ENCODE data around the gene MAML2.

The MAML2 gene

GRCh38 chr11:96265220-96265737 is 77.7 kb downstream of the MAML2 start:
- DNase-seq = no peak

DNA sequence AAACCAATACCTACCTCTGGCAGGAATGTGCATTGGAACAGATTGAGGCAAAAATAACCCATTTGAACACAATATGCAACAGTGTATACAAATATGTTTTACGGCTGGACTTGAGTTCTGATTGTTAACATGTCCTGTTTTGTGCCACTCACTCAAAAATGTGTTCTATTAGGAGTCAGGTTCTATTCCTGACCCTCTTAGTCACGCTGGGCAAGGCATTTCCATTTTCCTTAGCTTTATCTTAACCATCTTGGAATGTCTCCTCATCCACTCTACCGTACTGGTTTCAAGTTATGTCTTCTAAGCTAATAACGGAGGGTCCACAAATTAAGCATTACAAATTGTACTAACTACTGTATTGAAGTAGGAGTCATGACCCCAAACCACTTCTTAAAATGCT is 78.6 kb downstream of the MAML2 start:
- DNase-seq = no peak

- DNase-seq = peak; percentile 44
Measured at GRCh38 chr11:96263238-96263763, 79.7 kb downstream of the MAML2 start.

GRCh38 chr11:96260532-96260931 is 82.5 kb downstream of the MAML2 start:
- DNase-seq = no peak

DNA sequence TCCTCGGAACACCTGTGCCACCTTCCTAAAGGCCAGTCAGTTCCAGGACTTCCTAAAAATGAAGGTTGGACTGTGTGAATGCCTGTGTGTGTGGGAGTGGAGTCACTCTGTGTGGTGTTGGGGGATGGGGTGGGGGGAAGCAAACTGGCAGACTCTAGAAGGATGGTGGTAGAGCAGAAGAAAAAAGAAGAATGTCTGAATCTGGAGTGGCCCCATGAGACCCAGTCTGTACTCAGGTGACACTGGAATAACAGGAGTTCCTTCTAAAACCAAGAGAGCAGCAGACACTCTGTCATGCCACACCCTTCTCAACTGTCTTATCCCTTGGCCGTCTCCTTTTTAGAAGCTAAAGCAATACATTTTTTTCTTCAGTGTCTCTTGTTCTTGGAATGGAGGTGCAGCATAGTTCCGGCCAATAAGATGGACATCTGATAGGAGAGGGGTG is 82.9 kb downstream of the MAML2 start:
- DNase-seq = no peak

DNA sequence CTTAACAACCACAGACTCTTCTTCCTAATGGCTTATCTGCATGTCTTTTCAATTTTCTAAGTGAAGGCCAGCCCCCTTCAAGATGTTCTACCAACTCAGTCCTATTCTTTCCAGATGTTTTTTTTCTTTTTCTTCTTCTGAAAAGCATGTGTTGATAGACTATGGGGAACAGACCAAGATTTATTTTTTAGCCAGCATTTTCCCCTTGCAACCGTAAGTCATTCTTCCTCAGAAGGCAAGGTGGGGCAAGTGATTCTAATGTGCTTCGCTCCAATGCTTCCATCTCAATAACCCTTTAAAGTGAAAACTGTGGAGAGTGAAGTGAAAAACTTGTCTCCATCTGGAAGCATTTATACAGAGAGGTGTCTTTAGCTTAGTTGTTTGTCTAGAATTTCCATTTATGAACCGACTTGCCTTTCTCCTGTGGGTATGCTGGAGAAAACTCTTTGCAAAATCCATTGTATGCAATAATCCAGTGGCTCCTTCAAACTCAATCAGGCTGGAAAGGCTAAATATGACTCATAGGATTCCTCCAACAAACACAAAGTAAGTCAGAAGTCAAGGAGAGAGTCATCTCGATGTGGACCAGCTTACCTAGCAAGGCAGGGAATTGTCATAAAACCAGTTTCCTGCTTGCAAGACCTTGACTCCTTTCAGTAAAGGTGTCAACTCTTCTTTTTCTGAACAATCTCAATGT is 83.7 kb downstream of the MAML2 start:
- peak; percentile 49 for DNase-seq

DNA sequence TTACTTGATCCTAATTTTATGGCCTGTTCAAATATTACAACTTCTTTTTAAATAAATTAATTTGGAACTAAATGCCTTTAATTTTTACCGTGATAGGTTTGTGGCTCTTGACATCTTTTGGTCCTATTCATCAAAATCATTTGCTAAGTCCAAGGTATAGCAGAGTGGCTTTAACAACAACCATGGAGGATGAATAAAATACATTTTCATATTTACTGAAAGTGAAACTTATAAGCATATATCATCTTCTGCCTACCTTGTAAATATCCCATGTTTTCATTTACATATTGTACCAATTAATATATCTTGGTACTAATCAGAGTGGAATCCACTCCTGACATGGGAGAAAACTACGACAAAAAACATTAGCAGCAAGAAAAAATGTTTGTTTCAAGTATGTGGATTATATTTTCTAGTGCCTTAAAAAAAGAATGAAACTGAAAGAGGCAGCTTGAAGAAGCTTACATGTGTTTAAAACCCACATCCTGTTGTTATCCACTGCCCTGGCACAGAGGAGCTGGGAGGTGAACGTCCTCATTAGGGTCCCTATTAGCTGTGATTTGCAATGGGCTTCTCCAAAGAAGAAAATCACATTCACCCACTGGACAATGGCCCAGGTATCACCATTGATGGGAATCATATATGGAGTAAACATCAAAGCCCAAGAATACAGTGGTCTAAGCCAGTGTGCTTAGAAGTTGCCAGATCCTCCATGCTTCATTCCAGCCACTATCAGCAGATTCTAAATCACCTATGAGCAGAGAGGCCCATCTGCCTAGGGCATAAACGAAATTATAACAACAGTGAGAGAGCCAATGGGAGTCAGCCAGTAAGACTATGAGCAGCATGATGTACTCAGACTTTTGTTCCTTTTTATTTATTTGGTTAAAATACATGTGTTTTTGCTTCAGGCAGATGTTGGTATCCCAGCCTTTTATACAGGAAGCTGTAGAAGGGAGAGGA is 84.7 kb downstream of the MAML2 start:
- DNase-seq = no peak

DNA sequence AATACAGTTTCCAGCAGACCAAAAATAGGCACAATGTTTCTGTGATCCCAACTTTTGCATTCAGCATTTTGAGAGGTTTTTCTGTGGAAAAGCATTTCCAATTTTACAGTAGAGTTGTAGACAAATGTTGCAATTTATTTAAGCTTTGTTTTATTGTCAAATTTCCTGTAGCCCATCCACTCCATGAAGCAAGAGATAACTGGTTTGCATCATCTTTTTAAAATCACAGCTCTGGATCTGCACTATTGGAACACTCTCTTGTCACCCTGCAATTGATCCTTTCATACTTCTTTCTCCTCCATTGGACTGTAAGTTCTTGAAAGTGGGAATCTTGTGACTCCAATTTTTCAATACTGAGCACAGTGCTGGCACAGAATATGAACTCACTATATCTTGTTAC is 86.0 kb downstream of the MAML2 start:
- no peak for DNase-seq

- no peak for DNase-seq
Measured at GRCh38 chr11:96256215-96257011, 86.6 kb downstream of the MAML2 start.

GRCh38 chr11:96254854-96255253 is 88.1 kb downstream of the MAML2 start:
- DNase-seq = no peak

- DNase-seq = no peak
Measured at GRCh38 chr11:96254087-96254486, 88.9 kb downstream of the MAML2 start.

DNA sequence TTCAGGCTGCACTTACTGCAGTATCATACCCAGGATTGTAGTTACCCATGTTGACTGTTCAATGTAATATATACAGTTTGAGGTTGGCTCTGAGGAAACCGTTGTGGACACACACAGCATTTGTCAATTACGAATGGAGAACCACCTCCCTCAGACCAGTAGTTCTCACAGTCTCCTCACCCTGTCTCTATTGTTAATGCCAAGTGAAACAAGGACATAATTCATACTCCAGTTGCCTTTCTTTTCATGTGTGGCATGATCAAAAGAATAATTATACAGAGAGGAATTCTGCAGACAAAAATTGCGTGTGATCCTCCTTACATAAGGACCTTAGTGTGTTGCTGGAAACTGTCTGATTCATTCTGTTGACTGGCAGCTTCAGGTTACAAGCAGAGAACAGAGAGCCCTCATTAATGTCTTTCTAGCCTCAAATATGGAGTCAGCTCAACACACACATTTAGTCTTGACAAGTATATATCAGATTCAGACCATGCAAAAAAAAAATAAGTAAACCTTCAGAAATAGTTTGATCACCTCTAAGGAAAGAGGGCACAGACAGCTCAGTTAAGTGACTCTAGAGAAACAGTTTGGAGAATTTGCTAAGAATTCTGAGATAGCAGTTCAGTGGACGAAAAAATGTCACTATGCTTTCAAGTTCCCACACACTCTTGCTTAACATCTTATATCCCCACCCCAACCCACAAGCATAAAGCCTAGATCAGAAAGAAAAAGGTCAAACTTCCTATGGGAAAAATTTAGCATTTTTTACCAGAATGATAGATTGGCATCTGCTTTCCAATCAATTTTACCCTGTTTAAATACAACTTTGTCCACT is 96.1 kb downstream of the MAML2 start:
- peak; percentile 33 for DNase-seq

DNA sequence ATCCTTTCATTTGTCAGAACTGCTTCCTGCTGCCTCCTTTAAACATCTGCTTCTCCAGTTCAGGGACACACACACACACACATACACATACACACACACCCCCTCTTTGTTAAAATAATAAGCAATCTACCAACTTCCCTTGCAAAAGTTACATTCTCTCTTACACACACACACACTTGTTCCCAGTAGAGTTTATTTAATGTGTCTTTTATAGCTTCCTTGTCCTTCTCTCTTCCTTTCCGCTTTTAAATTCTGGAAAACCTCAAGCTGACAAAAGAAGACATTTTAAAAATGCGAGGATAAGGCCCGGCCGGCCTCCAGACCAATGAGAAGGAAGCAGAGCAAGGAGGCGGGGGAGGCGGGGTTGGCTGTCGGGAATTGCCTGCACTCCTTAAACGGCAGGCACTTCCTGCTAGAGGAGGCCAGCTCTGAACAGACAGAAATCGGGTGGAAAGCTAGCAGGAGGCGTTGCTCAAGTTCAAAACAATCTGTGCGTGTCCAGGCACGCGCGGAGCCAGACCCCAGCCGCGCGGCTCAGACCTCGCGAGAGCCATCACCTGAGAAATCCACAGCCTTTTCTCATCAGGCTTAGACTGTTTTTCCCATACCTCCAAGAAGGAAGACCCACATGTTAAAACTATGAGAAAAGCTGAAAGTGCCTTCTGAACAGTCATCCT is 99.9 kb downstream of the MAML2 start:
- peak; percentile 91 for DNase-seq

GRCh38 chr11:96242191-96242847 is 100.7 kb downstream of the MAML2 start:
- no peak for DNase-seq

- DNase-seq = no peak
Measured at GRCh38 chr11:96241331-96241841, 101.6 kb downstream of the MAML2 start.

DNA sequence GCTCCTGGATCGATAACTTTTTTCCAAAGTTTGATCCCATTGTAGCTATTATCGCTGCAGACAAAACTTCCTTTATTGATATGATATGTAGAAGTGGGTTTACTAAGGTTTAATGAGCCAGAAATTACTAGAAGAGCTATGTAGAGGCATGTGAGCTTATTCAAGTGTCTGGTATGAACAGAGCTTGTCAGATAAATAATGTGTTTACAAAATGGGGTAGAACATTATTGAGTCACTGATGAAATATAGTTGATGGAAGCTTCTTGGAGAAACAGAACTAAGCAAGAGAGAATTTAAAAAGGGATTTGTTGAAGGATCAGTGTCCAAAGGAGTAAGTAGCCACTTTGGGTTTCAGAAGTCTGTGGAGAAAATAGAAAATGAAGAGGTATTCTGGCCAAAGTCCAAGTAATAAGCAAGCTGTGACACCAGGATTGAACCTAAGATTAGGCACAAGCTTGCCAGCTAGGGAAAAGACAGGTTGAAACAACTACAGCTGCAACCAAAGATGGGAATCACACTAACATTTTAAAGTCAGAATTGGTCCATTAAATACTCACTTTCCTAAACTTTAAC is 104.3 kb downstream of the MAML2 start:
- DNase-seq = no peak

GRCh38 chr11:96237766-96238266 is 105.2 kb downstream of the MAML2 start:
- no peak for DNase-seq

GRCh38 chr11:96235751-96236150 is 107.2 kb downstream of the MAML2 start:
- no peak for DNase-seq

- DNase-seq = no peak
Measured at GRCh38 chr11:96234866-96235441, 108.0 kb downstream of the MAML2 start.
